HEK293 (cell line): ENCODE data around the gene DEDD2.

ENCODE experiments used
- AEBP2 ChIP-seq: fragments of 450-650 bp; formaldehyde crosslinking; IDR thresholded peaks from 2 replicates; pipeline ENCODE4 v1.5.1; 2016; ENCODE audit warnings: missing biosample characterization, missing genetic modification characterization, borderline replicate concordance
- BCL11A ChIP-seq: fragments of 450-650 bp; formaldehyde crosslinking; IDR thresholded peaks from 2 replicates; pipeline ENCODE4 v1.5.1; 2016; ENCODE audit warnings: low read depth, missing biosample characterization, missing genetic modification characterization
- GLI4 ChIP-seq: fragments of 450-650 bp; formaldehyde crosslinking; IDR thresholded peaks from 2 replicates; pipeline ENCODE4 v1.5.1; 2016; ENCODE audit warnings: missing biosample characterization, missing genetic modification characterization
- HIC1 ChIP-seq: fragments of 450-650 bp; formaldehyde crosslinking; IDR thresholded peaks from 2 replicates; pipeline ENCODE4 v1.5.1; 2016; ENCODE audit warnings: missing biosample characterization, missing genetic modification characterization
- IKZF3 ChIP-seq: fragments of 450-650 bp; IDR thresholded peaks from 2 replicates; pipeline ENCODE4 v1.5.0; 2018; ENCODE audit warnings: missing biosample characterization, mild to moderate bottlenecking, missing genetic modification characterization, moderate library complexity
- MZF1 ChIP-seq: fragments of 450-650 bp; formaldehyde crosslinking; IDR thresholded peaks from 2 replicates; pipeline ENCODE4 v1.5.1; 2017; ENCODE audit warnings: missing biosample characterization, missing genetic modification characterization, borderline replicate concordance
- SP2 ChIP-seq: fragments of 450-650 bp; formaldehyde crosslinking; IDR thresholded peaks from 2 replicates; pipeline ENCODE4 v1.5.1; 2016; ENCODE audit warnings: missing biosample characterization, missing genetic modification characterization
- ZNF114 ChIP-seq: fragments of 450-650 bp; formaldehyde crosslinking; IDR thresholded peaks from 2 replicates; pipeline ENCODE4 v1.5.0; 2017; ENCODE audit warnings: missing biosample characterization, missing genetic modification characterization
- ZNF121 ChIP-seq: fragments of 450-650 bp; formaldehyde crosslinking; IDR thresholded peaks from 2 replicates; pipeline ENCODE4 v1.5.1; 2016; ENCODE audit warnings: missing biosample characterization, missing genetic modification characterization
- ZNF138 ChIP-seq: fragments of 450-650 bp; formaldehyde crosslinking; IDR thresholded peaks from 2 replicates; pipeline ENCODE4 v1.5.1; 2016; ENCODE audit warnings: missing biosample characterization, missing genetic modification characterization, borderline replicate concordance
- ZNF174 ChIP-seq: fragments of 450-650 bp; formaldehyde crosslinking; IDR thresholded peaks from 2 replicates; pipeline ENCODE4 v1.5.0; 2017; ENCODE audit warnings: missing biosample characterization, mild to moderate bottlenecking, missing genetic modification characterization
- ZNF202 ChIP-seq: fragments of 450-650 bp; formaldehyde crosslinking; IDR thresholded peaks from 2 replicates; pipeline ENCODE4 v1.5.1; 2016; ENCODE audit warnings: missing biosample characterization, missing genetic modification characterization, borderline replicate concordance
- ZNF221 ChIP-seq: fragments of 450-650 bp; formaldehyde crosslinking; IDR thresholded peaks from 2 replicates; pipeline ENCODE4 v1.5.1; 2017; ENCODE audit warnings: missing biosample characterization, missing genetic modification characterization, borderline replicate concordance
- ZNF26 ChIP-seq: fragments of 450-650 bp; formaldehyde crosslinking; IDR thresholded peaks from 2 replicates; pipeline ENCODE4 v1.5.1; 2016; ENCODE audit warnings: missing biosample characterization, missing genetic modification characterization
- ZNF280C ChIP-seq: fragments of 450-650 bp; formaldehyde crosslinking; IDR thresholded peaks from 2 replicates; pipeline ENCODE4 v1.5.1; 2016; ENCODE audit warnings: missing biosample characterization, missing genetic modification characterization
- ZNF488 ChIP-seq: fragments of 450-650 bp; formaldehyde crosslinking; IDR thresholded peaks from 2 replicates; pipeline ENCODE4 v1.5.1; 2016; ENCODE audit warnings: missing biosample characterization, missing genetic modification characterization
- ZNF501 ChIP-seq: fragments of 450-650 bp; formaldehyde crosslinking; IDR thresholded peaks from 2 replicates; pipeline ENCODE4 v1.5.1; 2016; ENCODE audit warnings: missing biosample characterization, missing genetic modification characterization
- ZNF529 ChIP-seq: fragments of 450-650 bp; formaldehyde crosslinking; IDR thresholded peaks from 2 replicates; pipeline ENCODE4 v1.5.1; 2017; ENCODE audit warnings: missing genetic modification characterization, missing biosample characterization; ENCODE audit not compliant: insufficient replicate concordance
- ZNF549 ChIP-seq: fragments of 450-650 bp; IDR thresholded peaks from 2 replicates; pipeline ENCODE4 v1.5.1; 2018; ENCODE audit warnings: missing biosample characterization, missing genetic modification characterization, mild to moderate bottlenecking, inconsistent platforms, moderate library complexity
- ZNF571 ChIP-seq: fragments of 450-650 bp; formaldehyde crosslinking; IDR thresholded peaks from 2 replicates; pipeline ENCODE4 v1.5.0; 2017; ENCODE audit warnings: missing biosample characterization, missing genetic modification characterization
- ZNF596 ChIP-seq: fragments of 450-650 bp; IDR thresholded peaks from 2 replicates; pipeline ENCODE4 v1.5.0; 2018; ENCODE audit warnings: missing biosample characterization, mild to moderate bottlenecking, missing genetic modification characterization, moderate library complexity
- ZNF664 ChIP-seq: fragments of 450-650 bp; formaldehyde crosslinking; IDR thresholded peaks from 2 replicates; pipeline ENCODE4 v1.5.1; 2016; ENCODE audit warnings: missing biosample characterization, missing genetic modification characterization
- ZNF670 ChIP-seq: fragments of 450-650 bp; formaldehyde crosslinking; IDR thresholded peaks from 2 replicates; pipeline ENCODE4 v1.5.1; 2016; ENCODE audit warnings: missing biosample characterization, missing genetic modification characterization, low read depth
- ZNF785 ChIP-seq: fragments of 450-650 bp; formaldehyde crosslinking; IDR thresholded peaks from 2 replicates; pipeline ENCODE4 v1.5.1; 2016; ENCODE audit warnings: missing biosample characterization, missing genetic modification characterization
- ZNF837 ChIP-seq: fragments of 450-650 bp; formaldehyde crosslinking; IDR thresholded peaks from 2 replicates; pipeline ENCODE4 v1.5.1; 2016; ENCODE audit warnings: missing biosample characterization, missing genetic modification characterization
- ZNF843 ChIP-seq: fragments of 450-650 bp; formaldehyde crosslinking; IDR thresholded peaks from 2 replicates; pipeline ENCODE4 v1.5.1; 2016; ENCODE audit warnings: missing biosample characterization, missing genetic modification characterization
- ZSCAN4 ChIP-seq: fragments of 450-650 bp; formaldehyde crosslinking; IDR thresholded peaks from 2 replicates; pipeline ENCODE4 v1.5.1; 2017; ENCODE audit warnings: missing biosample characterization, missing genetic modification characterization
- ZSCAN5A ChIP-seq: fragments of 450-650 bp; formaldehyde crosslinking; IDR thresholded peaks from 2 replicates; pipeline ENCODE4 v1.5.1; 2016; ENCODE audit warnings: missing biosample characterization, missing genetic modification characterization

The DEDD2 gene

GRCh38 chr19:42246922-42247639 lies 29.6 kb upstream of the DEDD2 start (continued):
- TF ChIP-seq ZNF501 (no peak), ZNF280C (tag by site-specific recombination) (no peak), ZNF202 (no peak), ZNF174 (tag by site-specific recombination) (no peak), ZNF138 (tag by site-specific recombination) (no peak), ZSCAN4 (tag by site-specific recombination) (no peak), ZNF670 (tag by site-specific recombination) (no peak), ZNF843 (tag by site-specific recombination) (0 out of 2 replicates have a peak, but pooled peaks have one; percentile 15), ZNF529 (tag by site-specific recombination) (no peak), HIC1 (tag by site-specific recombination) (no peak), ZNF121 (no peak), ZNF664 (no peak), ZNF549 (no peak), ZNF596 (tag by site-specific recombination) (no peak), ZSCAN5A (tag by site-specific recombination) (no peak), ZNF571 (no peak), IKZF3 (tag by site-specific recombination) (no peak), BCL11A (tag by site-specific recombination) (no peak), MZF1 (no peak), ZNF837 (tag by site-specific recombination) (no peak), ZNF114 (tag by site-specific recombination) (no peak), ZNF785 (tag by site-specific recombination) (no peak), ZNF26 (tag by site-specific recombination) (no peak), GLI4 (tag by site-specific recombination) (no peak), AEBP2 (no peak), ZNF488 (tag by site-specific recombination) (no peak), SP2 (tag by site-specific recombination) (no peak), ZNF221 (tag by site-specific recombination) (no peak)
